Measurements from ENCODE around the gene INSYN2B. TPM values are rescaled to one million over a fixed set of nuclear protein-coding genes. Genes with fewer than 3 reads are reported as not detected.

Gene INSYN2B
- total and polyA plus RNA-seq, 2 of the 8 experiments (the other 6 are each of a cell fraction or from before 2014, with no cell fraction given) = not detected

- H4K91ac ChIP-seq (replicated peaks; ENCODE audit: insufficient read length, low read length) = no peak overlapping the region
- H4K8ac ChIP-seq (ENCODE audit: extremely low read depth, insufficient read depth, low read length) = no peak overlapping the region
- H3K23ac ChIP-seq (ENCODE audit: insufficient read length) = no peak overlapping the region
- no peak overlapping the region for H3K14ac ChIP-seq (ENCODE audit: insufficient read length)
- H3K79me2 ChIP-seq (ENCODE audit: control insufficient read depth in 1 of 2, insufficient read depth in 2 of 2, low read length in 2 of 2) = no peaks in the 10 kb centered on the region
- DNase-seq (ENCODE audit: low read depth in 1 of 2, low spot score in 2 of 2) (no peak), FAIRE-seq (no peak)
- H3K4me1 ChIP-seq (replicated peaks in 1 of 4; ENCODE audit: control insufficient read depth in 3 of 4, insufficient read depth in 4 of 4, low read length in 3 of 4) = peaks cover 0 to 3% (median 0%) of the 10 kb centered on the region in 4 experiments; a peak in 2 of 7 replicates
- no peak overlapping the region for H2BK120ac ChIP-seq (replicated peaks; ENCODE audit: low read depth, low read length)
- H3K9me3 ChIP-seq (ENCODE audit: insufficient read depth in 2 of 2, low read depth in 1 of 2, low read length in 1 of 2) = no peaks in the 10 kb centered on the region
- H2BK5ac ChIP-seq (ENCODE audit: low read depth, low read length) = no peak overlapping the region
- H3K4ac ChIP-seq (replicated peaks; ENCODE audit: insufficient read length, low read depth, low read length) = no peak overlapping the region
- no peak overlapping the region for H2BK15ac ChIP-seq (ENCODE audit: low read length)
- no peak overlapping the region for H2AK5ac ChIP-seq (ENCODE audit: low read depth, low read length)
- no peak overlapping the region for H2BK20ac ChIP-seq (ENCODE audit: low read length)
- ChIA-PET POLR2A (ENCODE audit: partially characterized antibody) (no interaction called here), CTCF (ENCODE audit: partially characterized antibody) (interaction anchor here (0.7 to 3.0 kb wide), 4 partner anchors 10 to 132 kb away, joined by 3 to 25 read pairs (median 4); partner anchors contain the start of gene INSYN2B)
- no peak overlapping the region for H2AFZ ChIP-seq (ENCODE audit: low read length)
- no peak overlapping the region for H3K4me2 ChIP-seq (ENCODE audit: insufficient read depth in 1 of 2, low read depth in 2 of 2, low read length in 2 of 2)
- H3K36me3 ChIP-seq (ENCODE audit: control insufficient read depth in 2 of 4, insufficient read depth in 4 of 4, low read length in 3 of 4) = no peaks in the 10 kb centered on the region
- no peaks in the 10 kb centered on the region for H3K79me1 ChIP-seq (ENCODE audit: low read depth, low read length)
- no peaks in the 10 kb centered on the region for H4K20me1 ChIP-seq (replicated peaks in 1 of 2; ENCODE audit: control insufficient read depth in 1 of 2, insufficient read depth in 2 of 2, low read length in 2 of 2)
- no peak overlapping the region for H2BK12ac ChIP-seq (ENCODE audit: low read depth, low read length)
- H3K27me3 ChIP-seq (replicated peaks in 1 of 4; ENCODE audit: control insufficient read depth in 3 of 4, extremely low read depth in 1 of 4, insufficient read depth in 3 of 4, low read length in 3 of 4) = no peaks in the 10 kb centered on the region; a peak in 2 of 7 replicates
- no peak overlapping the region for H3K18ac ChIP-seq (ENCODE audit: extremely low read depth, low read length)
- no peaks in the 10 kb centered on the region for H3K23me2 ChIP-seq (ENCODE audit: low read depth, low read length)
- no peak overlapping the region for H3K56ac ChIP-seq (replicated peaks; ENCODE audit: insufficient read length, low read depth, low read length)
- H3K9ac ChIP-seq (replicated peaks in 1 of 4; ENCODE audit: extremely low read depth in 1 of 4, low read depth in 3 of 4, low read length in 3 of 4) = no peak overlapping the region
- no peak overlapping the region for H3K27ac ChIP-seq (ENCODE audit: low read depth, low read length)
- H3K4me3 ChIP-seq (ENCODE audit: extremely low read depth in 1 of 4, insufficient read depth in 2 of 4, low read depth in 3 of 4, low read length in 4 of 4) = no peak overlapping the region
- H4K5ac ChIP-seq (ENCODE audit: insufficient read length, low read depth, low read length) = no peak overlapping the region
- TF ChIP-seq SUZ12 (IDR thresholded peaks at IDR 0.05; ENCODE audit: low read length) (no peak), SIN3A (conservative IDR thresholded peaks at IDR 0.05 in 1 of 2, IDR thresholded peaks at IDR 0.05 in 1 of 2; ENCODE audit: low read depth in 1 of 2, low read length in 2 of 2) (no peak), ASH2L (IDR thresholded peaks at IDR 0.05; ENCODE audit: low read length) (no peak), RBBP5 (IDR thresholded peaks at IDR 0.05; ENCODE audit: borderline replicate concordance, low read depth, low read length) (no peak), CHD1 (IDR thresholded peaks at IDR 0.05; ENCODE audit: low read depth, low read length) (no peak), MAX (IDR thresholded peaks at IDR 0.05) (no peak), CEBPB (IDR thresholded peaks at IDR 0.05; ENCODE audit: low read depth, low read length) (no peak), RFX5 (IDR thresholded peaks at IDR 0.05; ENCODE audit: borderline replicate concordance, low read depth, low read length) (no peak), RXRA (IDR thresholded peaks at IDR 0.05; ENCODE audit: insufficient read depth, low read depth, low read length) (no peak), BCL11A (IDR thresholded peaks at IDR 0.05; ENCODE audit: low read depth in 2 of 2, low read length in 2 of 2) (no peak), EP300 (IDR thresholded peaks at IDR 0.05; ENCODE audit: borderline replicate concordance in 1 of 2, low read depth in 2 of 2, low read length in 2 of 2) (no peak), JUND (IDR thresholded peaks at IDR 0.05; ENCODE audit: low read length) (no peak), SRF (IDR thresholded peaks at IDR 0.05; ENCODE audit: low read depth, low read length) (no peak), KDM1A (IDR thresholded peaks at IDR 0.05; ENCODE audit: borderline replicate concordance, low read length) (no peak), BACH1 (IDR thresholded peaks at IDR 0.05; ENCODE audit: low read length) (no peak), CHD2 (IDR thresholded peaks at IDR 0.05; ENCODE audit: low read length) (no peak)
Observed at GRCh38 chr5:169970339-169970738, 10.0 kb downstream of the INSYN2B start.
